ENCODE results near the gene PIH1D2.
A peak's percentile ranks its signal among the peaks of the same experiment; 100 is the strongest.
"Not testable (repeated sequence)": the region's sequence is repeated elsewhere in the genome, so short reads cannot be mapped to it uniquely, and the experiment has no call there.

The PIH1D2 gene

DNA sequence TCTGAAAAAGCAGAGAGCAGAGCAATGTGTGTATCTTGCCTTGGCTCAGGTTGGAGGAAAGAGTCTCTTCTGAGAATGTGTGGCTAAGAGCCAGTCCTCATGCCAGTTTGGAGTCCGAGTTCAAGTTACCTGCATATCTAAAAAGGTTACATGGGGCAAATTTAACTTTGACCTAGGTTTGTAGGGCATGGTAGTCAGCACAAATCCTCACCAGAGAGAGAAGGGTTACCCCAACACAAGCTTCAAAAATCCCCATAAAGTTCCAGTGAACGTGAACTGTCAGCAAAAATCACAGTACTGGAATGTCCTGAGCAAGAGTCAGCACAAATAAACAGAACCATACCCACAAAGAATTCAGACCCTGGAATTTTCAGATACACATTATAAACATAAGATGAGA is 26.6 kb upstream of the PIH1D2 start:
- ChIA-PET CTCF (interaction anchor here (1.3 to 7.4 kb wide), 2 partner anchors 12 to 75 kb away, joined by 6 to 36 read pairs; partner anchors contain the start of gene BCO2), POLR2A (no interaction called here)
- H3K27ac ChIP-seq (ENCODE audit: extremely low read depth, low read depth, low read length) = no peak overlapping the region
- no peaks in the 10 kb centered on the region for H3K4me1 ChIP-seq (ENCODE audit: control insufficient read depth, insufficient read depth, low read length)
- no peaks in the 10 kb centered on the region for H3K9me3 ChIP-seq (ENCODE audit: control insufficient read depth, insufficient read depth, low read depth, low read length)
- TF ChIP-seq, protein P1, sequence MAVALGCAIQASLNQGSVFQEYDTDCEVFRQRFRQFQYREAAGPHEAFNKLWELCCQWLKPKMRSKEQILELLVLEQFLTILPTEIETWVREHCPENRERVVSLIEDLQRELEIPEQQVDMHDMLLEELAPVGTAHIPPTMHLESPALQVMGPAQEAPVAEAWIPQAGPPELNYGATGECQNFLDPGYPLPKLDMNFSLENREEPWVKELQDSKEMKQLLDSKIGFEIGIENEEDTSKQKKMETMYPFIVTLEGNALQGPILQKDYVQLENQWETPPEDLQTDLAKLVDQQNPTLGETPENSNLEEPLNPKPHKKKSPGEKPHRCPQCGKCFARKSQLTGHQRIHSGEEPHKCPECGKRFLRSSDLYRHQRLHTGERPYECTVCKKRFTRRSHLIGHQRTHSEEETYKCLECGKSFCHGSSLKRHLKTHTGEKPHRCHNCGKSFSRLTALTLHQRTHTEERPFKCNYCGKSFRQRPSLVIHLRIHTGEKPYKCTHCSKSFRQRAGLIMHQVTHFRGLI (tag by site-specific recombination; IDR thresholded peaks at IDR 0.05) = no peak
- TF ChIP-seq SCRT2 (tag by site-specific recombination; IDR thresholded peaks at IDR 0.05) (no peak), ZNF571 (tag by site-specific recombination; IDR thresholded peaks at IDR 0.05) (no peak), ZNF626 (tag by site-specific recombination; IDR thresholded peaks at IDR 0.05) (no peak), ZNF335 (tag by site-specific recombination; conservative IDR thresholded peaks at IDR 0.05) (no peak), ZNF473 (tag by site-specific recombination; IDR thresholded peaks at IDR 0.05) (no peak)
- TF ChIP-seq, protein P2, sequence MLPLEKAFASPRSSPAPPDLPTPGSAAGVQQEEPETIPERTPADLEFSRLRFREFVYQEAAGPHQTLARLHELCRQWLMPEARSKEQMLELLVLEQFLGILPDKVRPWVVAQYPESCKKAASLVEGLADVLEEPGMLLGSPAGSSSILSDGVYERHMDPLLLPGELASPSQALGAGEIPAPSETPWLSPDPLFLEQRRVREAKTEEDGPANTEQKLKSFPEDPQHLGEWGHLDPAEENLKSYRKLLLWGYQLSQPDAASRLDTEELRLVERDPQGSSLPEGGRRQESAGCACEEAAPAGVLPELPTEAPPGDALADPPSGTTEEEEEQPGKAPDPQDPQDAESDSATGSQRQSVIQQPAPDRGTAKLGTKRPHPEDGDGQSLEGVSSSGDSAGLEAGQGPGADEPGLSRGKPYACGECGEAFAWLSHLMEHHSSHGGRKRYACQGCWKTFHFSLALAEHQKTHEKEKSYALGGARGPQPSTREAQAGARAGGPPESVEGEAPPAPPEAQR (tag by site-specific recombination; IDR thresholded peaks at IDR 0.05) = no peak
- TF ChIP-seq, protein P3, sequence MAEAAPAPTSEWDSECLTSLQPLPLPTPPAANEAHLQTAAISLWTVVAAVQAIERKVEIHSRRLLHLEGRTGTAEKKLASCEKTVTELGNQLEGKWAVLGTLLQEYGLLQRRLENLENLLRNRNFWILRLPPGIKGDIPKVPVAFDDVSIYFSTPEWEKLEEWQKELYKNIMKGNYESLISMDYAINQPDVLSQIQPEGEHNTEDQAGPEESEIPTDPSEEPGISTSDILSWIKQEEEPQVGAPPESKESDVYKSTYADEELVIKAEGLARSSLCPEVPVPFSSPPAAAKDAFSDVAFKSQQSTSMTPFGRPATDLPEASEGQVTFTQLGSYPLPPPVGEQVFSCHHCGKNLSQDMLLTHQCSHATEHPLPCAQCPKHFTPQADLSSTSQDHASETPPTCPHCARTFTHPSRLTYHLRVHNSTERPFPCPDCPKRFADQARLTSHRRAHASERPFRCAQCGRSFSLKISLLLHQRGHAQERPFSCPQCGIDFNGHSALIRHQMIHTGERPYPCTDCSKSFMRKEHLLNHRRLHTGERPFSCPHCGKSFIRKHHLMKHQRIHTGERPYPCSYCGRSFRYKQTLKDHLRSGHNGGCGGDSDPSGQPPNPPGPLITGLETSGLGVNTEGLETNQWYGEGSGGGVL (tag by site-specific recombination; IDR thresholded peaks at IDR 0.05) = no peak
- TF ChIP-seq, protein P4, sequence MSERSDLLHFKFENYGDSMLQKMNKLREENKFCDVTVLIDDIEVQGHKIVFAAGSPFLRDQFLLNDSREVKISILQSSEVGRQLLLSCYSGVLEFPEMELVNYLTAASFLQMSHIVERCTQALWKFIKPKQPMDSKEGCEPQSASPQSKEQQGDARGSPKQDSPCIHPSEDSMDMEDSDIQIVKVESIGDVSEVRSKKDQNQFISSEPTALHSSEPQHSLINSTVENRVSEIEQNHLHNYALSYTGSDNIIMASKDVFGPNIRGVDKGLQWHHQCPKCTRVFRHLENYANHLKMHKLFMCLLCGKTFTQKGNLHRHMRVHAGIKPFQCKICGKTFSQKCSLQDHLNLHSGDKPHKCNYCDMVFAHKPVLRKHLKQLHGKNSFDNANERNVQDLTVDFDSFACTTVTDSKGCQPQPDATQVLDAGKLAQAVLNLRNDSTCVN (tag by site-specific recombination; optimal IDR thresholded peaks at IDR 0.05) = no peak
- no peak overlapping the region for H3K4me3 ChIP-seq (ENCODE audit: low read depth, low read length)
- peaks cover 0 to 20% of the 10 kb centered on the region in 2 experiments; a peak in 2 of 3 replicates for H3K36me3 ChIP-seq (ENCODE audit: control insufficient read depth in 2 of 2, insufficient read depth in 1 of 2, low read length in 2 of 2)

DNA sequence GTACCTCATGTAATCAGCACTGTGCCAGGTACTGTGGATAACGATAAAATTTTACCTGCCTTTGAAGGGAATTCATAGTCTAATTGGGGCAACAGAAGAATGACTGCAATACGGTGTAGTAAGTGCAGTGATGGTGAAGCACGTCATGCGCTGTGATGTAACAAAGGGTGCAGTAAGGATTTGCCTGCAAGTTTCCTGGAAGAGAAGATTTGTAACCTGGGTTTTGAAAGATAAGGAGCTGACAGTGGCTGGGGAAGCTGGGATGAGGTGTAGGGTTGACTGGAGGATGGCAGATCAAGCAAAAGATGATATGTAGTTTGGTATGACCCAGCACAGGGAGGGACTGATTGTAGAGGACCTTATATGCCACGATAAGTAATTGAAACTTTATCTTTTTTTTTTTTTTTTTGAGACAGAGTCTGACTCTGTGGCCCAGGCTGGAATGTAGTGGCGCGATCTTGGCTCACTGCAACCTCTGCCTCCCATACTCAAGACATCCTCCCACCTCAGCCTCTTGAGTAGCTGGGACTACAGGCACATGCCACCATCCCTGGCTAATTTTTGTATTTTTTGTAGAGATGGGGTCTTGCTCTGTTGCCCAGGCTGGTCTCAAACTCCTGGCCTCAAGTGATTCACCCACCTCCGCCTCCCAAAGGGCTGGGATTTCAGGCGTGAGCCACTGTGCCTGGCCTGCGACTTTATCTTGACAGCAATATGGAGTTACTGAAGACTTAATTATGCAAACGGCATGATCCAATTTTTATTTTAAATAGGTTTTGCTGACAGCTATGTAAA is 24.1 kb upstream of the PIH1D2 start:
- CTCF ChIA-PET = interaction anchor here (0.5 to 7.4 kb wide), 5 partner anchors 8 to 182 kb away, joined by 3 to 36 read pairs (median 4); no protein-coding TSS in a partner anchor
- Histone ChIP-seq H3K4me1 (ENCODE audit: control insufficient read depth, insufficient read depth, low read length) (no peaks in the 10 kb centered on the region), H3K9me3 (ENCODE audit: control insufficient read depth, insufficient read depth, low read depth, low read length) (no peaks in the 10 kb centered on the region), H3K27ac (ENCODE audit: extremely low read depth, low read depth, low read length) (no peak overlapping the region), H3K4me3 (ENCODE audit: low read depth, low read length) (no peak overlapping the region), H3K36me3 (ENCODE audit: control insufficient read depth in 2 of 2, insufficient read depth in 1 of 2, low read length in 2 of 2) (peaks cover 0 to 41% of the 10 kb centered on the region in 2 experiments; a peak in 2 of 3 replicates)
- POLR2A ChIA-PET = no interaction called here
- TF ChIP-seq ZNF121 (tag by site-specific recombination; IDR thresholded peaks at IDR 0.05) (0 out of 2 replicates have a peak, but pooled peaks have one; percentile 24), ZNF768 (tag by site-specific recombination; IDR thresholded peaks at IDR 0.05) (no peak)

DNA sequence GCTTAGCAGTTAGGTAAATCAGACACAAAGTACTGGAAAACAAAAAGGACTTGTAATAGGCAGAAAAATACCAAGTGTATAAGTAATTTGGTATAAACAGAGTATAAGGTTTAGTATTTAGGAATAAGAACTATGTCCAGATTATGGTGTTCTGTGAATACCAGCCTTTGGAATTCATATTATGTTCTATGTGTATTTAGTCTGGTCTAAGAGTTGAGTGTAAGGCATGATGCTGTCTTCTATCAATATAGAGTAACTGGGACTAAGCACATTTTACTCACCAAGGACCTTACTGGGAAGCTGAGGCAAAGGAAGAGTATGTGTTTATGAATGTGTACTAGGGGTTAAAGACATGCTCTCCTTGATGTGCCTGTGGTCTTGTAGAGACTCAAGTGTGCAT is 22.4 kb upstream of the PIH1D2 start:
- Histone ChIP-seq H3K4me1 (ENCODE audit: control insufficient read depth, insufficient read depth, low read length) (no peaks in the 10 kb centered on the region), H3K9me3 (ENCODE audit: control insufficient read depth, insufficient read depth, low read depth, low read length) (no peaks in the 10 kb centered on the region), H3K36me3 (ENCODE audit: control insufficient read depth in 2 of 2, insufficient read depth in 1 of 2, low read length in 2 of 2) (peaks cover 11 to 59% of the 10 kb centered on the region in 2 experiments; a peak in 2 of 3 replicates), H3K4me3 (ENCODE audit: low read depth, low read length) (no peak overlapping the region), H3K27ac (ENCODE audit: extremely low read depth, low read depth, low read length) (no peak overlapping the region)
- ChIA-PET CTCF (interaction anchor here (0.7 kb wide), 1 partner anchor 17 kb away, joined by 5 read pairs; no protein-coding TSS in a partner anchor), POLR2A (interaction anchor here (1.0 to 1.5 kb wide), 2 partner anchors 9 to 10 kb away, joined by 4 to 7 read pairs; partner anchors contain the start of genes SDHD and TIMM8B)
- TF ChIP-seq ZNF138 (tag by site-specific recombination; IDR thresholded peaks at IDR 0.05; ENCODE audit: borderline replicate concordance) (no peak), ZNF157 (tag by site-specific recombination; IDR thresholded peaks at IDR 0.05) (no peak), SP2 (tag by site-specific recombination; IDR thresholded peaks at IDR 0.05) (no peak), SP7 (tag by site-specific recombination; IDR thresholded peaks at IDR 0.05) (no peak), ZNF23 (tag by site-specific recombination; IDR thresholded peaks at IDR 0.05; ENCODE audit: borderline replicate concordance) (no peak), ZNF175 (tag by site-specific recombination; IDR thresholded peaks at IDR 0.05) (no peak)
- TF ChIP-seq, protein P5, sequence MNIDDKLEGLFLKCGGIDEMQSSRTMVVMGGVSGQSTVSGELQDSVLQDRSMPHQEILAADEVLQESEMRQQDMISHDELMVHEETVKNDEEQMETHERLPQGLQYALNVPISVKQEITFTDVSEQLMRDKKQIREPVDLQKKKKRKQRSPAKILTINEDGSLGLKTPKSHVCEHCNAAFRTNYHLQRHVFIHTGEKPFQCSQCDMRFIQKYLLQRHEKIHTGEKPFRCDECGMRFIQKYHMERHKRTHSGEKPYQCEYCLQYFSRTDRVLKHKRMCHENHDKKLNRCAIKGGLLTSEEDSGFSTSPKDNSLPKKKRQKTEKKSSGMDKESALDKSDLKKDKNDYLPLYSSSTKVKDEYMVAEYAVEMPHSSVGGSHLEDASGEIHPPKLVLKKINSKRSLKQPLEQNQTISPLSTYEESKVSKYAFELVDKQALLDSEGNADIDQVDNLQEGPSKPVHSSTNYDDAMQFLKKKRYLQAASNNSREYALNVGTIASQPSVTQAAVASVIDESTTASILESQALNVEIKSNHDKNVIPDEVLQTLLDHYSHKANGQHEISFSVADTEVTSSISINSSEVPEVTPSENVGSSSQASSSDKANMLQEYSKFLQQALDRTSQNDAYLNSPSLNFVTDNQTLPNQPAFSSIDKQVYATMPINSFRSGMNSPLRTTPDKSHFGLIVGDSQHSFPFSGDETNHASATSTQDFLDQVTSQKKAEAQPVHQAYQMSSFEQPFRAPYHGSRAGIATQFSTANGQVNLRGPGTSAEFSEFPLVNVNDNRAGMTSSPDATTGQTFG (tag by site-specific recombination; IDR thresholded peaks at IDR 0.05; ENCODE audit: borderline replicate concordance) = no peak

DNA sequence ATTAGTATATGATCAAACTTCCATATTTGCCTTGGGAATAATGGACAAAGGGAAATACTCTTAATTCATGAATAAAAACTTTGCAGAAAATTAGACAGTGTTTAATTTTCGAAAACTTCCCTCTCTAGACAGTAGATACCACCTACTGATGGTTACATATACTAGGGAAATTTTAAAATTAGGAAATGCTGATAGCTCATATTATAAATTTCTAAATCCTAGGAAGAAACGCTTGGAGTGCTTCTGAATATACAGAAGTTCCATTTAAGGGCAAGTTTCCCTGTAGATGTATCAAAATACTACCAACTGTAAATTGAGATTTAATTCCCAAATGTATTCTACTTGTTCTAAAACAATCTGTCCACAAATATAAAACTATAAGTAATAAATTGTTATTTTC is 21.5 kb upstream of the PIH1D2 start:
- H3K4me1 ChIP-seq (ENCODE audit: control insufficient read depth, insufficient read depth, low read length); H3K27ac ChIP-seq (ENCODE audit: extremely low read depth, low read depth, low read length); H3K4me3 ChIP-seq (ENCODE audit: low read depth, low read length); CTCF ChIA-PET; H3K9me3 ChIP-seq (ENCODE audit: control insufficient read depth, insufficient read depth, low read depth, low read length): not testable (repeated sequence)
- POLR2A ChIA-PET = interaction anchor here (0.6 to 1.5 kb wide), 2 partner anchors 9 to 39 kb away, joined by 3 to 7 read pairs; partner anchors contain the start of genes SDHD and TIMM8B
- H3K36me3 ChIP-seq (ENCODE audit: control insufficient read depth in 2 of 2, insufficient read depth in 1 of 2, low read length in 2 of 2) = peaks cover 17 to 68% of the 10 kb centered on the region in 2 experiments; a peak in 2 of 3 replicates
